Cortex of kidney (tissue), 1 donor: ENCODE results near the gene CCDC17.

Experiments
- DNase-seq: peaks from one replicate; lab custom pipeline; 2025; lab: John Stamatoyannopoulos, UW

The CCDC17 gene

GRCh38 chr1:45583666-45584350, 40.0 kb downstream of the CCDC17 start, which contains the start of gene NASP:
Gene NASP (plus strand): TSS chr1:45584041. CDS start chr1:45584147, 106 bp downstream.
- no peak for DNase-seq

- DNase-seq: no peak
These were observed 40.6 kb downstream of the CCDC17 start for GRCh38 chr1:45583264-45583665.

GRCh38 chr1:45574105-45574626, 49.7 kb downstream of the CCDC17 start:
- DNase-seq: no peak

- no peak for DNase-seq
These were observed 50.5 kb downstream of the CCDC17 start for GRCh38 chr1:45573231-45573804.

GRCh38 chr1:45570631-45571030, 53.2 kb downstream of the CCDC17 start:
- DNase-seq: no peak
